ENCODE measurements around the gene ETV3L. TPM values are rescaled to one million over a fixed set of nuclear protein-coding genes. Genes with fewer than 3 reads are reported as not detected.

ETV3L gene
- total RNA-seq, 3 donors from 2014 or later (not counting 1 experiment from before 2014, with no cell fraction given): not detected

DNA sequence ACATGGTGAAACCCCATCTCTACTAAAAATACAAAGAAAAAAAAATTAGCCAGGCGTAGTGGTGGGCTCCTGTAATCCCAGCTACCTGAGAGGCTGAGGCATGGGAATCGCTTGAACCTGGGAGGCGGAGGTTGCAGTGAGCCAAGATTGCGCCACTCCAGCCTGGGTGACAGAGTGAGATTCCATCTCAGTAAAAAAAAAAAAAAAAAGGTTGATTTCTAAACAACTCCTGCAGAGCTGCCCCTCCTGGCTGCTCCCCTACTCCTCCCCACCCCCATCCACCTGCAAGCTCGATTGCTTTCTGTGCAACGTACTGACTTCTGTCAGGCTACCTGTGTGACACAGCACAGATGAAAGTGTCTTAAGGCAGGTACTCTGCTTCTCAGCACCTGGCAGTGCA, 13.3 kb downstream of the ETV3L start:
- 92% methylated on average over 6 of the region's 6 CpGs for WGBS (ENCODE audit: insufficient coverage)
- Histone ChIP-seq H3K36me3 (ENCODE audit: control insufficient read depth, insufficient read depth, low read length) (no peaks in the 10 kb centered on the region), H3K4me3 (ENCODE audit: low read length) (no peak overlapping the region), H3K27me3 (ENCODE audit: control insufficient read depth, insufficient read depth, low read length) (no peaks in the 10 kb centered on the region), H3K27ac (ENCODE audit: low read length) (no peak overlapping the region), H3K9me3 (ENCODE audit: control insufficient read depth, insufficient read depth, low read length) (no peaks in the 10 kb centered on the region), H3K4me1 (ENCODE audit: control insufficient read depth, insufficient read depth, low read length) (peaks cover 3% of the 10 kb centered on the region)
- intact Hi-C loops (cut with micrococcal nuclease): no loop called here
- no peak for ATAC-seq
- Mint-ChIP-seq H3K4me1 (peaks cover 0 to 7% of the 10 kb centered on the region in 2 donors), H3K4me3 (no peak overlapping the region), H3K9me3 (no peaks in the 10 kb centered on the region), H3K27ac (no peak overlapping the region), H3K36me3 (no peaks in the 10 kb centered on the region), H3K27me3 (ENCODE audit: low read depth in 2 of 2) (peaks cover 0 to 13% of the 10 kb centered on the region in 2 donors)
- no peak for DNase-seq
- TF ChIP-seq, protein P1, sequence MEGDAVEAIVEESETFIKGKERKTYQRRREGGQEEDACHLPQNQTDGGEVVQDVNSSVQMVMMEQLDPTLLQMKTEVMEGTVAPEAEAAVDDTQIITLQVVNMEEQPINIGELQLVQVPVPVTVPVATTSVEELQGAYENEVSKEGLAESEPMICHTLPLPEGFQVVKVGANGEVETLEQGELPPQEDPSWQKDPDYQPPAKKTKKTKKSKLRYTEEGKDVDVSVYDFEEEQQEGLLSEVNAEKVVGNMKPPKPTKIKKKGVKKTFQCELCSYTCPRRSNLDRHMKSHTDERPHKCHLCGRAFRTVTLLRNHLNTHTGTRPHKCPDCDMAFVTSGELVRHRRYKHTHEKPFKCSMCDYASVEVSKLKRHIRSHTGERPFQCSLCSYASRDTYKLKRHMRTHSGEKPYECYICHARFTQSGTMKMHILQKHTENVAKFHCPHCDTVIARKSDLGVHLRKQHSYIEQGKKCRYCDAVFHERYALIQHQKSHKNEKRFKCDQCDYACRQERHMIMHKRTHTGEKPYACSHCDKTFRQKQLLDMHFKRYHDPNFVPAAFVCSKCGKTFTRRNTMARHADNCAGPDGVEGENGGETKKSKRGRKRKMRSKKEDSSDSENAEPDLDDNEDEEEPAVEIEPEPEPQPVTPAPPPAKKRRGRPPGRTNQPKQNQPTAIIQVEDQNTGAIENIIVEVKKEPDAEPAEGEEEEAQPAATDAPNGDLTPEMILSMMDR (IDR thresholded peaks at IDR 0.05): no peak

- H3K27ac ChIP-seq (ENCODE audit: low read length): no peak overlapping the region
- DNase-seq (no peak), ATAC-seq (no peak)
- Mint-ChIP-seq H3K4me1 (peaks cover 0 to 6% of the 10 kb centered on the region in 2 donors), H3K36me3 (no peaks in the 10 kb centered on the region), H3K4me3 (no peak overlapping the region), H3K27me3 (ENCODE audit: low read depth in 2 of 2) (peaks cover 0 to 13% of the 10 kb centered on the region in 2 donors), H3K9me3 (no peaks in the 10 kb centered on the region), H3K27ac (no peak overlapping the region)
- no peaks in the 10 kb centered on the region for H3K27me3 ChIP-seq (ENCODE audit: control insufficient read depth, insufficient read depth, low read length)
- no peaks in the 10 kb centered on the region for H3K36me3 ChIP-seq (ENCODE audit: control insufficient read depth, insufficient read depth, low read length)
- no peaks in the 10 kb centered on the region for H3K9me3 ChIP-seq (ENCODE audit: control insufficient read depth, insufficient read depth, low read length)
- 90% methylated on average over 5 of the region's 5 CpGs for WGBS (ENCODE audit: insufficient coverage)
- TF ChIP-seq, protein P1 (IDR thresholded peaks at IDR 0.05): no peak
- intact Hi-C loops (cut with micrococcal nuclease): no loop called here
- H3K4me3 ChIP-seq (ENCODE audit: low read length): no peak overlapping the region
- peaks cover 2% of the 10 kb centered on the region for H3K4me1 ChIP-seq (ENCODE audit: control insufficient read depth, insufficient read depth, low read length)
Observed at GRCh38 chr1:157085421-157085820, 14.2 kb downstream of the ETV3L start.

DNA sequence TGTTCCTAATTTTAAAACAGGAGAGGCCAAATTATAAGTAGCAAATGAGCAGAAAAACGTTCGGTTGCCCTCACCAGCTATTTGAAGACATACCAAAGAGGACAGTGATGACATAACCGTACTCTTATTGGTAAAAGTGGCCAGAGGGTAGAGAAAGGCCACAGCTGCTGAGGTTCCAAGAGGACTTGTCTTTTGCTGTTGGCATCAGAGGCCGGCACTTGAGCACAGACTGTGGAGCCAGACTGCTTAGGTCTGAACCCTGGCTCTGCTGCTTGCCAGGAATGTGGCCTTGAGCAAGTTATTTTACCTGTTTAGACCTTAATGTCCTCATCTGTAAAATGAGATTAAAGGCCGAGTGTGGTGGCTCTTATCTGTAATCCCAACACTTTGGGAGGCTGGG, 14.9 kb downstream of the ETV3L start:
- H3K4me1 Mint-ChIP-seq: no peaks in the 10 kb centered on the region
- WGBS (ENCODE audit: insufficient coverage): 82% methylated on average over 5 of the region's 5 CpGs
- H3K4me3 ChIP-seq (ENCODE audit: low read length): no peak overlapping the region
- no peaks in the 10 kb centered on the region for H3K4me1 ChIP-seq (ENCODE audit: control insufficient read depth, insufficient read depth, low read length)
- peaks cover 0 to 13% of the 10 kb centered on the region in 2 donors for H3K27me3 Mint-ChIP-seq (ENCODE audit: low read depth in 2 of 2)
- H3K36me3 ChIP-seq (ENCODE audit: control insufficient read depth, insufficient read depth, low read length): no peaks in the 10 kb centered on the region
- no peak overlapping the region for H3K27ac ChIP-seq (ENCODE audit: low read length)
- H3K9me3 Mint-ChIP-seq: no peaks in the 10 kb centered on the region
- DNase-seq: no peak
- no peaks in the 10 kb centered on the region for H3K9me3 ChIP-seq (ENCODE audit: control insufficient read depth, insufficient read depth, low read length)
- H3K27ac Mint-ChIP-seq: no peak overlapping the region
- H3K27me3 ChIP-seq (ENCODE audit: control insufficient read depth, insufficient read depth, low read length): no peaks in the 10 kb centered on the region
- no peak overlapping the region for H3K4me3 Mint-ChIP-seq
- TF ChIP-seq, protein P1 (IDR thresholded peaks at IDR 0.05): no peak
- no peaks in the 10 kb centered on the region for H3K36me3 Mint-ChIP-seq
- ATAC-seq: no peak
- intact Hi-C loops (cut with micrococcal nuclease): no loop called here

DNA sequence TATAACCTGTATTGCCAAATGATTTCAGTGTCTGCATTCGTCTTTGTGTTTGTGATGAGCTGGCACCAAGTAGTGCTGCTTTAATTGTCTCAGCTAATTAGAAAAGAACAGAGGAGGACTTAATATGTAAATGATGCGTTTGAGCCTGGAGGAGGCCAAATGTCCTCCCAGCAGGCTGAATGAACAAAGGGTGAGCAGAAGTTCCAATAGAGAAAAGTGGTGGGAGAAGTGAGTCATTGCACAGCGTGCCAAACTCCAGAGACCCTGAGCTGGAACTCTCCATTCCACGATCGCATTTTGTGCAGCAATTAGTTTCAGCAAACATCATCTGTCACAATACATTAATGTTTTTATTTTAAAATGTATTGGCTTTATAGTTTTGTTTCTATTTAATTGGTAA, 17.9 kb downstream of the ETV3L start:
- Histone ChIP-seq H3K9me3 (ENCODE audit: control insufficient read depth, insufficient read depth, low read length) (no peaks in the 10 kb centered on the region), H3K27me3 (ENCODE audit: control insufficient read depth, insufficient read depth, low read length) (no peaks in the 10 kb centered on the region), H3K4me1 (ENCODE audit: control insufficient read depth, insufficient read depth, low read length) (no peaks in the 10 kb centered on the region), H3K4me3 (ENCODE audit: low read length) (no peak overlapping the region), H3K36me3 (ENCODE audit: control insufficient read depth, insufficient read depth, low read length) (no peaks in the 10 kb centered on the region), H3K27ac (ENCODE audit: low read length) (no peak overlapping the region)
- TF ChIP-seq, protein P1 (IDR thresholded peaks at IDR 0.05): no peak
- 84% methylated on average over 3 of the region's 5 CpGs for WGBS (ENCODE audit: insufficient coverage)
- ATAC-seq (no peak), DNase-seq (no peak)
- H3K27ac Mint-ChIP-seq: no peak overlapping the region
- H3K36me3 Mint-ChIP-seq: no peaks in the 10 kb centered on the region
- peaks cover 9 to 24% of the 10 kb centered on the region in 2 donors for H3K27me3 Mint-ChIP-seq (ENCODE audit: low read depth in 2 of 2)
- intact Hi-C loops (cut with micrococcal nuclease): no loop called here
- H3K9me3 Mint-ChIP-seq: no peaks in the 10 kb centered on the region
- H3K4me1 Mint-ChIP-seq: no peaks in the 10 kb centered on the region
- H3K4me3 Mint-ChIP-seq: no peak overlapping the region
